RCC 7860 (cell line): ENCODE data around the gene OR11H1.
"Not testable (repeated sequence)": the region's sequence is repeated elsewhere in the genome, so short reads cannot be mapped to it uniquely, and the experiment has no call there.

Source experiments
- DNase-seq: peaks from one replicate; pipeline ENCODE4 v3.0.0-alpha.2; 2015; ENCODE audit warnings: low spot score
- FAIRE-seq: peaks from 2 replicates; lab custom pipeline; 2012; peaks lifted over from hg19 to GRCh38; lab: Jason Lieb, UNC

The OR11H1 gene

DNA sequence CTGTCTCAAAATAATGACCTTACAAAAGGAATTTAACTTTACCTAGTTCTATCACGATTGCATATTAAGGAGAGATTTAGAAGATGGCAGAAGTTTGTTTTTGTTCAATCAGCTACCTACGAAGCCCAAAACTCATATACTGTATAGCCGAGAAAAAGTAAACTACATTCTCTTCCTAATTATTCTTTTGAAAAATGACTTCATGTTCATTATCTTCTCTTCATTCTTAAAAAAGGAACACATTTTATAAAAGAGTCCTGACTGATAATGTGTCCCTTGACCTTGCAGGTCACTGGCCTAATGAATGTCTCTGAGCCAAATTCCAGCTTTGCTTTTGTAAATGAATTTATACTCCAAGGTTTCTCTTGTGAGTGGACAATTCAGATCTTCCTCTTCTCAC, at the start of gene OR11H1:
TSS of gene OR11H1 (plus strand) at position 301 of the 400 bp plus-strand sequence. CDS start at position 301, 0 bp downstream.
- not testable (repeated sequence) for FAIRE-seq

GRCh38 chr22:15509967-15510366, 18.0 kb upstream of the OR11H1 start:
- DNase-seq, FAIRE-seq: not testable (repeated sequence)

More for the DNA sequence above, at the start of gene OR11H1:
- DNase-seq = not testable (repeated sequence)

DNA sequence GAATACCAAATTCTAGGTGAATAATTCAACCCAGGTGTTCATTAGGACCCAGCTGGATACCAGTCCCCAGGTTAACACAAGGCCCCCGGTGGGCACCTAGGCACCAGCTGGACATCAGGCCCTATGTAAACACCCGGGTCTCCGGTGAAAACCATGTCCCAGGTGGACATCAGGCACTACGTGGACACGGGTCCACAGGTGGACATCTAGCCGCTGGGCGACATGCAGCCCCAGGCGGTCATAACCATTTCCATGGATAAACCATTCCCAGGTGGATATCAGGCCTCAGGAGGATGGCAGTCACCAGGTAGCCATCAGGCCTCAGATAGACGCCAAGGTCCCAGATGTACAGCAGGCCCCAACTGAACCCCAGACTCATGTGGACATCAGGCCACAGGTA, 12.1 kb upstream of the OR11H1 start:
- not testable (repeated sequence) for DNase-seq, FAIRE-seq

- FAIRE-seq, DNase-seq: not testable (repeated sequence)
Observed at GRCh38 chr22:15553767-15554166, 25.8 kb downstream of the OR11H1 start.

- DNase-seq, FAIRE-seq: not testable (repeated sequence)
Observed at GRCh38 chr22:15563461-15563860, 35.5 kb downstream of the OR11H1 start.

DNA sequence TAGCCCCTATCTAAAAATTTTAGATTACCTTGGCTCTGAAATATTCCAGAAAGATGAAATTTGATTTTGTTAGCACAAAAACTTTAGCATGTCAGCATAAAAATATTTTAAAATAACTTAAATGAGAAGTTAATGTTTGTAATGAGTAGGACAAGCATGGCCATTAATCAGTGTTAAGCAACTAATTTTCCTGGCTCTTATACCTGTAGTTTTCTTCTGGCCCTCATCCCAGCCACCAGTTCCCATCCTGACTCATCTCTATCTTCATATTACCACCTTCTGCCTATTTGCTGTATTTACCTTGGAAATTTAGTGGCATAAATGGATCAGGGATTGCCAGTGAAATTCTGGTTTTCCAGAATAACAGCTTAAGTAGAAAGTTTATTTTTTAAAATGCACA, 37.1 kb downstream of the OR11H1 start:
- not testable (repeated sequence) for DNase-seq, FAIRE-seq
